H1 (cell line): Measurements from ENCODE around the gene AADAC. TPM values are rescaled to one million over a fixed set of nuclear protein-coding genes. Genes with fewer than 3 reads are reported as not detected.

ENCODE experiments used
- CTCF ChIA-PET: fragments of 300-600 bp; sonication (Branson Sonifier 250); formaldehyde crosslinking; loops from one replicate; lab custom pipeline; 2021; ENCODE audit not compliant: partially characterized antibody; lab: Charles Lee
- POLR2A ChIA-PET: fragments of 300-600 bp; sonication (Branson Sonifier 250); formaldehyde crosslinking; loops from one replicate; lab custom pipeline; 2021; ENCODE audit warnings: inconsistent platforms; ENCODE audit not compliant: partially characterized antibody; lab: Charles Lee
- DNase-seq, 2 experiments: peaks; one replicate each; pipeline versions ENCODE4 v3.0.0 to v3.0.0-alpha.2; 2010 to 2022; ENCODE audit warnings: low spot score in 2 of 2, low read depth in 1 of 2, mixed read lengths in 1 of 2
- FAIRE-seq: peaks from 2 replicates; lab custom pipeline; 2011; peaks lifted over from hg19 to GRCh38; lab: Jason Lieb, UNC
- H2AFZ ChIP-seq: 2 replicates; pipeline ENCODE4 v1.8.1; 2012; ENCODE audit warnings: low read length, inconsistent platforms
- H2AK5ac ChIP-seq: 2 replicates; pipeline ENCODE4 v1.6.1; 2013; ENCODE audit warnings: low read depth, low read length
- H2BK120ac ChIP-seq: replicated peaks from 2 replicates; pipeline ENCODE3; 2013; ENCODE audit warnings: low read depth, low read length, inconsistent platforms
- H2BK12ac ChIP-seq: 2 replicates; pipeline ENCODE4 v1.6.1; 2013; ENCODE audit warnings: low read depth, low read length
- H2BK15ac ChIP-seq: 2 replicates; pipeline ENCODE4 v1.6.1; 2013; ENCODE audit warnings: low read length
- H2BK20ac ChIP-seq: 2 replicates; pipeline ENCODE4 v1.6.1; 2013; ENCODE audit warnings: low read length
- H2BK5ac ChIP-seq: 2 replicates; pipeline ENCODE4 v1.6.1; 2013; ENCODE audit warnings: low read depth, low read length
- H3K14ac ChIP-seq: 2 replicates; pipeline ENCODE4 v1.6.1; 2013; ENCODE audit warnings: inconsistent platforms; ENCODE audit not compliant: insufficient read length
- H3K18ac ChIP-seq: 2 replicates; pipeline ENCODE4 v1.6.1; 2013; ENCODE audit warnings: low read length; ENCODE audit errors: extremely low read depth
- H3K23ac ChIP-seq: 2 replicates; pipeline ENCODE4 v1.6.1; 2013; ENCODE audit warnings: inconsistent platforms; ENCODE audit not compliant: insufficient read length
- H3K23me2 ChIP-seq: 2 replicates; pipeline ENCODE4 v1.6.1; 2013; ENCODE audit warnings: low read depth, low read length
- H3K27ac ChIP-seq: 2 replicates; pipeline ENCODE4 v1.6.1; 2011; ENCODE audit warnings: low read depth, low read length, inconsistent platforms
- H3K27me3 ChIP-seq, 4 experiments: replicated peaks in 1 of 4; 1 replicate in 1 of 4; 2 replicates in 3 of 4; pipeline versions ENCODE4 v1.6.1 to v1.8.1; 2011 to 2013; ENCODE audit warnings: low read length in 3 of 4, mild to moderate bottlenecking in 3 of 4, inconsistent platforms in 2 of 4, mixed read lengths in 2 of 4, moderate library complexity in 1 of 4; ENCODE audit not compliant: control insufficient read depth in 3 of 4, insufficient read depth in 3 of 4; ENCODE audit errors: extremely low read depth in 1 of 4
- H3K36me3 ChIP-seq, 4 experiments: 2 replicates each; pipeline versions ENCODE4 v1.6.1 to v1.8.1; 2011 to 2013; ENCODE audit warnings: mild to moderate bottlenecking in 4 of 4, low read length in 3 of 4, moderate library complexity in 2 of 4, control low read depth in 1 of 4, inconsistent platforms in 1 of 4; ENCODE audit not compliant: insufficient read depth in 4 of 4, control insufficient read depth in 2 of 4
- H3K4ac ChIP-seq: replicated peaks from 2 replicates; pipeline ENCODE3; 2013; ENCODE audit warnings: low read length, low read depth, mixed read lengths, inconsistent platforms; ENCODE audit not compliant: insufficient read length
- H3K4me1 ChIP-seq, 4 experiments: replicated peaks in 1 of 4; 1 replicate in 1 of 4; 2 replicates in 3 of 4; pipeline versions ENCODE4 v1.6.1 to v1.8.1; 2011 to 2013; ENCODE audit warnings: low read length in 3 of 4, inconsistent platforms in 2 of 4, mixed read lengths in 1 of 4; ENCODE audit not compliant: insufficient read depth in 4 of 4, control insufficient read depth in 3 of 4
- H3K4me2 ChIP-seq, 2 experiments: 2 replicates each; pipeline versions ENCODE4 v1.6.1 to v1.8.1; 2011 to 2013; ENCODE audit warnings: low read depth in 2 of 2, low read length in 2 of 2, control low read depth in 1 of 2, inconsistent platforms in 1 of 2, mild to moderate bottlenecking in 1 of 2; ENCODE audit not compliant: insufficient read depth in 1 of 2
- H3K4me3 ChIP-seq, 4 experiments: fragments of 200-600, 300-600 bp in 1 of 4; sonication (generic), shearing (Covaris generic), sonication (Bioruptor Twin) in 1 of 4; 2 replicates each; pipeline versions ENCODE4 v1.5.1 to v1.8.1; 2011 to 2016; ENCODE audit warnings: low read length in 4 of 4, low read depth in 3 of 4, control low read depth in 2 of 4, inconsistent platforms in 2 of 4, mild to moderate bottlenecking in 2 of 4, mixed read lengths in 1 of 4, moderate library complexity in 1 of 4; ENCODE audit not compliant: insufficient read depth in 2 of 4; ENCODE audit errors: extremely low read depth in 1 of 4
- H3K56ac ChIP-seq: replicated peaks from 2 replicates; pipeline ENCODE3; 2013; ENCODE audit warnings: low read depth, mild to moderate bottlenecking, mixed read lengths, low read length, inconsistent platforms; ENCODE audit not compliant: insufficient read length
- H3K79me1 ChIP-seq: 2 replicates; pipeline ENCODE4 v1.6.1; 2013; ENCODE audit warnings: low read depth, low read length, control low read depth
- H3K79me2 ChIP-seq, 2 experiments: 2 replicates each; pipeline versions ENCODE4 v1.6.1 to v1.8.1; 2012 to 2013; ENCODE audit warnings: low read length in 2 of 2, mild to moderate bottlenecking in 2 of 2, inconsistent platforms in 1 of 2; ENCODE audit not compliant: insufficient read depth in 2 of 2, control insufficient read depth in 1 of 2
- H3K9ac ChIP-seq, 4 experiments: replicated peaks in 1 of 4; 1 replicate in 1 of 4; 2 replicates in 3 of 4; pipeline versions ENCODE4 v1.6.1 to v1.8.1; 2011 to 2013; ENCODE audit warnings: low read depth in 3 of 4, low read length in 3 of 4, control low read depth in 2 of 4, mild to moderate bottlenecking in 2 of 4, moderate library complexity in 2 of 4, inconsistent platforms in 1 of 4; ENCODE audit errors: extremely low read depth in 1 of 4
- H3K9me3 ChIP-seq, 2 experiments: 2 replicates each; pipeline versions ENCODE4 v1.6.1 to v1.8.1; 2012 to 2013; ENCODE audit warnings: mild to moderate bottlenecking in 2 of 2, moderate library complexity in 2 of 2, control low read depth in 1 of 2, inconsistent platforms in 1 of 2, low read depth in 1 of 2, low read length in 1 of 2, mixed read lengths in 1 of 2; ENCODE audit not compliant: insufficient read depth in 2 of 2
- H4K20me1 ChIP-seq, 2 experiments: replicated peaks in 1 of 2; 2 replicates each; pipeline versions ENCODE3 to v1.8.1; 2011 to 2013; ENCODE audit warnings: inconsistent platforms in 2 of 2, low read length in 2 of 2, mild to moderate bottlenecking in 1 of 2; ENCODE audit not compliant: insufficient read depth in 2 of 2, control insufficient read depth in 1 of 2
- H4K5ac ChIP-seq: 2 replicates; pipeline ENCODE4 v1.6.1; 2013; ENCODE audit warnings: low read length, low read depth, mixed read lengths, inconsistent platforms; ENCODE audit not compliant: insufficient read length
- H4K8ac ChIP-seq: 2 replicates; pipeline ENCODE4 v1.8.0; 2013; ENCODE audit warnings: mild to moderate bottlenecking, moderate library complexity, low read length, inconsistent platforms; ENCODE audit not compliant: insufficient read depth; ENCODE audit errors: extremely low read depth
- H4K91ac ChIP-seq: replicated peaks from 2 replicates; pipeline ENCODE3; 2013; ENCODE audit warnings: low read length, mixed read lengths, inconsistent platforms; ENCODE audit not compliant: insufficient read length
- GABPA ChIP-seq: IDR thresholded peaks from 2 replicates; pipeline ENCODE4 v1.6.1; 2011; ENCODE audit warnings: mild to moderate bottlenecking, low read length, moderate library complexity, borderline replicate concordance; ENCODE audit not compliant: insufficient read depth
- POLR2A ChIP-seq, 2 experiments: IDR thresholded peaks; 1 replicate in 1 of 2; 2 replicates in 1 of 2; pipeline ENCODE4 v1.6.1; 2011; ENCODE audit warnings: low read depth in 2 of 2, low read length in 2 of 2, mild to moderate bottlenecking in 2 of 2; ENCODE audit errors: control extremely low read depth in 1 of 2
- POU5F1 ChIP-seq: IDR thresholded peaks from 2 replicates; pipeline ENCODE4 v1.6.1; 2011; ENCODE audit warnings: low read depth, mild to moderate bottlenecking, low read length, moderate library complexity
- RAD21 ChIP-seq, 2 experiments: IDR thresholded peaks in 1 of 2; conservative IDR thresholded peaks in 1 of 2; 2 replicates each; pipeline ENCODE4 v1.6.1; 2011; ENCODE audit warnings: low read depth in 2 of 2, low read length in 2 of 2, improper control_type of control experiment in 1 of 2, inconsistent platforms in 1 of 2, mild to moderate bottlenecking in 1 of 2, moderate library complexity in 1 of 2
- RBBP5 ChIP-seq: IDR thresholded peaks from 2 replicates; pipeline ENCODE4 v1.7.1; 2012; ENCODE audit warnings: low read depth, mild to moderate bottlenecking, inconsistent platforms, low read length, moderate library complexity, borderline replicate concordance
- SIN3A ChIP-seq, 2 experiments: IDR thresholded peaks in 1 of 2; conservative IDR thresholded peaks in 1 of 2; 2 replicates each; pipeline ENCODE4 v1.6.1; 2011 to 2012; ENCODE audit warnings: low read length in 2 of 2, improper control_type of control experiment in 1 of 2, low read depth in 1 of 2, mild to moderate bottlenecking in 1 of 2
- SP1 ChIP-seq: IDR thresholded peaks from 2 replicates; pipeline ENCODE4 v1.6.1; 2011; ENCODE audit warnings: low read depth, low read length
- YY1 ChIP-seq: IDR thresholded peaks from 2 replicates; pipeline ENCODE4 v1.6.1; 2011; ENCODE audit warnings: low read depth, mild to moderate bottlenecking, low read length
- WGBS, 2 experiments: shearing (Covaris generic) in 1 of 2; methylation state at CpG; one replicate each; pipeline versions ENCODE4 v1.1.6 to v1.1.7; 2013 to 2015; ENCODE audit warnings: low lambda C conversion rate in 2 of 2, mixed read lengths in 2 of 2, inconsistent platforms in 1 of 2, low coverage in 1 of 2, missing lambda C conversion rate in 1 of 2; ENCODE audit not compliant: insufficient replicate concordance in 2 of 2, insufficient coverage in 1 of 2, insufficient read length in 1 of 2; ENCODE audit errors: extremely low coverage in 1 of 2, missing lambda C conversion rate in 1 of 2; 5-methylcytosine and 5-hydroxymethylcytosine counted together
- polyA plus RNA-seq, 7 experiments: library from polyadenylated mRNA; depleted of rRNA in 3 of 7; stranded (reverse) in 5 of 7; unstranded in 2 of 7; fragments of >200 nt in 5 of 7; fragments of 200-250 nt in 2 of 7; gene quantifications; 1 replicate in 5 of 7; 2 replicates in 1 of 7; 4 replicates in 1 of 7; pipeline versions ENCODE4 v1.2.1 to v1.2.3, GENCODE V29; 2011 to 2013; ENCODE audit warnings: missing spikeins in 2 of 7, mixed read lengths in 2 of 7
- total RNA-seq: library from RNA; stranded (reverse); fragmentation: NEBNext Ultra II Directional; extraction: Animal tissue kit (Norgen Biotek cat#: 25700); gene quantifications from 2 replicates; pipeline ENCODE4 v1.2.1, GENCODE V29; 2021
- TF ChIP-seq, protein P1 (sequence below), 3 experiments: IDR thresholded peaks; 1 replicate in 2 of 3; 2 replicates in 1 of 3; pipeline versions ENCODE4 v1.5.1 to v1.6.1; 2011; ENCODE audit warnings: low read length in 3 of 3, mild to moderate bottlenecking in 3 of 3, inconsistent platforms in 2 of 3, low read depth in 1 of 3, moderate library complexity in 1 of 3; ENCODE audit not compliant: insufficient read depth in 1 of 3; ENCODE audit errors: control extremely low read depth in 1 of 3

Gene AADAC
- total and polyA plus RNA-seq, 2 of the 8 experiments (the other 6 are each of a cell fraction or from before 2014, with no cell fraction given): not detected

DNA sequence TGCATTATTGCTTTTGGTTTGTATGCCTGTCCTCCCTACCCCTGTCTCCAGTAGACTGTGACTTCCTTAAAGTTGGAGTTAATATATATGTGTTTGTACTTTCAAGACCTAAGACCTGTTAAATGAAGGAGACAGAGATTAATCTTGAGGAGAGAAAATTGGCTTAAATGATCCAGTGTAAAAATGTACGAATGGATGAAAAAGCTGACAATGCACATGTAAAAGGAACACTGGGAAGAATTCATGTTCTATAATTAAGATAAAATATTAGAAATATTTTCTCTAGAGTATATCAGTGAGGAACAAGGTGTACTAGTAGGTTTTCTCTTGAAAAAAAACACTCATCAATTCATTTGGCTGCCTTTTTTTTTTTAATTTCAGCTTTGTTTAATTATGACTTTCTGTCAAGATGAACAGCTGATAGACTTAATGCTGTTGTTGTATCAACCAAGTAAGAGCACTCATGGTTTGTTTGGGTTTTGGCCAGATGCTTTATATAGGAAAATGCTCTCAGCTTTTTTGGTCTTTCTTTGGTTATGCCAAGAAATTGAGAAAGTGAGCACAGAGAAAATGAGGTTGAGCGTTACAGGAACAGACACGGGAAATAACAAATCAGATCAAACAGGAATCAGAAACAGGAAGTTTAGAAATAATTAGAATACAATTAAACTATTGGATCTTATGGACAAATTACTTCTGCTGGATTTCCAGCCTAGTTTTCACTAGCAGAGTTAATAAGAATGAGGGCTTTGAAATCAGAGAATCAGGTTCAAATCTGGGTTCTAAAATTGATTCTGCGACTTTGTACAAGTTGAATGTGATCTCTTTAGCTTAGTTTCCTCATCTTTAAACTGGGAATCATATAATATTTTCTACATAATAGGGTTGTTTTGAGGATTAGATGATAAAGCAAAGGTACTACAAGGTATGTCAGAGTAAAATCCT, 38.3 kb upstream of the AADAC start:
- H3K27ac ChIP-seq: no peak overlapping the region
- no peak for FAIRE-seq

More for the DNA sequence above, 38.3 kb upstream of the AADAC start:
- Histone ChIP-seq H2BK15ac (no peak overlapping the region), H3K4me3 (no peak overlapping the region), H3K23ac (no peak overlapping the region), H4K91ac (no peak overlapping the region), H3K4me2 (no peak overlapping the region), H3K14ac (no peak overlapping the region), H3K4ac (no peak overlapping the region), H3K36me3 (no peaks in the 10 kb centered on the region), H3K27me3 (no peaks in the 10 kb centered on the region), H4K8ac (no peak overlapping the region), H3K9ac (no peak overlapping the region), H2AK5ac (no peak overlapping the region), H3K23me2 (no peaks in the 10 kb centered on the region; the same call in 1 of the 2 replicates), H4K5ac (no peak overlapping the region), H2BK12ac (no peak overlapping the region), H3K79me1 (no peaks in the 10 kb centered on the region), H2AFZ (no peak overlapping the region), H2BK120ac (no peak overlapping the region), H2BK20ac (no peak overlapping the region), H2BK5ac (no peak overlapping the region), H3K18ac (no peak overlapping the region), H3K79me2 (no peaks in the 10 kb centered on the region), H3K4me1 (no peaks in the 10 kb centered on the region), H4K20me1 (no peaks in the 10 kb centered on the region), H3K9me3 (no peaks in the 10 kb centered on the region), H3K56ac (no peak overlapping the region)
- DNase-seq: no peak
- CTCF ChIA-PET: interaction anchor here (0.9 kb wide), 1 partner anchor 143 kb away, joined by 3 read pairs; no protein-coding TSS in a partner anchor
- POLR2A ChIA-PET: no interaction called here
- TF ChIP-seq, protein P1, sequence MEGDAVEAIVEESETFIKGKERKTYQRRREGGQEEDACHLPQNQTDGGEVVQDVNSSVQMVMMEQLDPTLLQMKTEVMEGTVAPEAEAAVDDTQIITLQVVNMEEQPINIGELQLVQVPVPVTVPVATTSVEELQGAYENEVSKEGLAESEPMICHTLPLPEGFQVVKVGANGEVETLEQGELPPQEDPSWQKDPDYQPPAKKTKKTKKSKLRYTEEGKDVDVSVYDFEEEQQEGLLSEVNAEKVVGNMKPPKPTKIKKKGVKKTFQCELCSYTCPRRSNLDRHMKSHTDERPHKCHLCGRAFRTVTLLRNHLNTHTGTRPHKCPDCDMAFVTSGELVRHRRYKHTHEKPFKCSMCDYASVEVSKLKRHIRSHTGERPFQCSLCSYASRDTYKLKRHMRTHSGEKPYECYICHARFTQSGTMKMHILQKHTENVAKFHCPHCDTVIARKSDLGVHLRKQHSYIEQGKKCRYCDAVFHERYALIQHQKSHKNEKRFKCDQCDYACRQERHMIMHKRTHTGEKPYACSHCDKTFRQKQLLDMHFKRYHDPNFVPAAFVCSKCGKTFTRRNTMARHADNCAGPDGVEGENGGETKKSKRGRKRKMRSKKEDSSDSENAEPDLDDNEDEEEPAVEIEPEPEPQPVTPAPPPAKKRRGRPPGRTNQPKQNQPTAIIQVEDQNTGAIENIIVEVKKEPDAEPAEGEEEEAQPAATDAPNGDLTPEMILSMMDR (IDR thresholded peaks at IDR 0.05; ENCODE audit: control extremely low read depth in 1 of 3, insufficient read depth in 1 of 3, low read depth in 1 of 3, low read length in 3 of 3): no peak
- no peak for TF ChIP-seq POLR2A (IDR thresholded peaks at IDR 0.05; ENCODE audit: control extremely low read depth in 1 of 2, low read depth in 2 of 2, low read length in 2 of 2)
- no peak for TF ChIP-seq SIN3A (conservative IDR thresholded peaks at IDR 0.05 in 1 of 2, IDR thresholded peaks at IDR 0.05 in 1 of 2; ENCODE audit: low read depth in 1 of 2, low read length in 2 of 2)
- TF ChIP-seq GABPA: no peak
- TF ChIP-seq RAD21 (IDR thresholded peaks at IDR 0.05 in 1 of 2, conservative IDR thresholded peaks at IDR 0.05 in 1 of 2; ENCODE audit: low read depth in 2 of 2, low read length in 2 of 2): no peak
- no peak for TF ChIP-seq RBBP5
- TF ChIP-seq YY1: no peak
- no peak for TF ChIP-seq POU5F1
- TF ChIP-seq SP1: no peak
- WGBS, 2 experiments: 94% methylated on average over 4 of the region's 4 CpGs; no CpG with 5 or more reads in 1 of the 2 experiments
